RPMI8226 (cell line): ENCODE results near the gene ZNF414.

Source experiments
- DNase-seq: peaks from one replicate; pipeline ENCODE4 v3.0.0-alpha.2; 2015

The ZNF414 gene

GRCh38 chr19:8489561-8490394 is 24.2 kb downstream of the ZNF414 start:
- DNase-seq: no peak

GRCh38 chr19:8488365-8488764 is 25.6 kb downstream of the ZNF414 start:
- DNase-seq: no peak

GRCh38 chr19:8487137-8487851 is 26.7 kb downstream of the ZNF414 start:
- no peak for DNase-seq

GRCh38 chr19:8486661-8487136 is 27.3 kb downstream of the ZNF414 start:
- no peak for DNase-seq

GRCh38 chr19:8485561-8486371 is 28.2 kb downstream of the ZNF414 start:
- DNase-seq: no peak

- no peak for DNase-seq
These were observed 29.6 kb downstream of the ZNF414 start for GRCh38 chr19:8484331-8484894.

- DNase-seq: no peak
These were observed 30.8 kb downstream of the ZNF414 start for GRCh38 chr19:8483165-8483564.

- no peak for DNase-seq
These were observed 31.3 kb downstream of the ZNF414 start for GRCh38 chr19:8482696-8483095.

- DNase-seq: no peak
These were observed 32.4 kb downstream of the ZNF414 start for GRCh38 chr19:8481616-8482015.

- DNase-seq: no peak
These were observed 32.8 kb downstream of the ZNF414 start for GRCh38 chr19:8481201-8481600.

GRCh38 chr19:8478598-8478997 is 35.4 kb downstream of the ZNF414 start:
- no peak for DNase-seq

- no peak for DNase-seq
These were observed 36.1 kb downstream of the ZNF414 start for GRCh38 chr19:8477889-8478288.

GRCh38 chr19:8476524-8476923 is 37.4 kb downstream of the ZNF414 start:
- DNase-seq: no peak

- no peak for DNase-seq
These were observed 39.0 kb downstream of the ZNF414 start for GRCh38 chr19:8475005-8475404.

GRCh38 chr19:8473648-8474476 is 40.1 kb downstream of the ZNF414 start:
- DNase-seq: peak; percentile 68

GRCh38 chr19:8469613-8470368 is 44.2 kb downstream of the ZNF414 start:
- DNase-seq: no peak

- DNase-seq: no peak
These were observed 45.1 kb downstream of the ZNF414 start for GRCh38 chr19:8468761-8469373.

GRCh38 chr19:8468124-8468523 is 45.8 kb downstream of the ZNF414 start:
- no peak for DNase-seq

- no peak for DNase-seq
These were observed 47.9 kb downstream of the ZNF414 start for GRCh38 chr19:8466018-8466417.

GRCh38 chr19:8463365-8463764 is 50.6 kb downstream of the ZNF414 start:
- DNase-seq: no peak

- DNase-seq: no peak
These were observed 51.4 kb downstream of the ZNF414 start for GRCh38 chr19:8462571-8462970.
